Measurements from ENCODE around the gene SPACA6. TPM values are rescaled to one million over a fixed set of nuclear protein-coding genes. Genes with fewer than 3 reads are reported as not detected.
A peak's percentile ranks its signal among the peaks of the same experiment; 100 is the strongest.

SPACA6 gene
- polyA plus RNA-seq, 3 donors = 0.99 to 5.1 (median 2.4) TPM

GRCh38 chr19:51663650-51664049 is 29.5 kb upstream of the SPACA6 start:
- 48% methylated on average over 3 of the region's 3 CpGs for WGBS (ENCODE audit: insufficient coverage)
- H3K27me3 Mint-ChIP-seq (ENCODE audit: low read depth in 3 of 3) = peaks cover 47 to 55% (median 52%) of the 10 kb centered on the region in 3 donors
- Histone ChIP-seq H3K9me3 (replicated peaks in 1 of 2; ENCODE audit: control insufficient read depth in 1 of 2, insufficient read depth in 1 of 2, low read length in 2 of 2) (peaks cover 3 to 8% of the 10 kb centered on the region in 2 donors), H3K79me2 (ENCODE audit: insufficient read depth, low read length) (no peaks in the 10 kb centered on the region), H3K4me3 (replicated peaks in 1 of 3; ENCODE audit: low read depth in 2 of 3, low read length in 3 of 3) (no peak overlapping the region), H3K4me1 (ENCODE audit: control insufficient read depth in 1 of 2, insufficient read depth in 2 of 2, low read length in 2 of 2) (peaks cover 15 to 17% of the 10 kb centered on the region in 2 donors), H3K27ac (ENCODE audit: low read depth in 1 of 2, low read length in 2 of 2) (no peak overlapping the region), H2AFZ (ENCODE audit: insufficient read depth, low read depth, low read length, poor library complexity, severe bottlenecking) (no peak overlapping the region), H4K20me1 (ENCODE audit: insufficient read depth, low read length) (no peaks in the 10 kb centered on the region), H3K36me3 (replicated peaks in 1 of 2; ENCODE audit: control insufficient read depth in 1 of 2, insufficient read depth in 2 of 2, low read length in 2 of 2) (no peaks in the 10 kb centered on the region), H3K9ac (ENCODE audit: insufficient read depth, low read length, poor library complexity, severe bottlenecking) (no peak overlapping the region), H3K4me2 (replicated peaks; ENCODE audit: extremely low read depth, low read length, poor library complexity, severe bottlenecking) (no peak overlapping the region), H3K27me3 (ENCODE audit: control insufficient read depth in 2 of 2, insufficient read depth in 2 of 2, low read length in 2 of 2) (peaks cover 43 to 58% of the 10 kb centered on the region in 2 donors)
- peaks cover 11% of the 10 kb centered on the region for H3K4me1 Mint-ChIP-seq
- no peak overlapping the region for H3K27ac Mint-ChIP-seq
- intact Hi-C loops (cut with micrococcal nuclease) = loop anchor here in 1 of 2 donors (5.0 to 10.0 kb wide), 2 partner anchors 191 to 269 kb away; partner anchors contain the start of gene C19orf84
- TF ChIP-seq CTCF (IDR thresholded peaks at IDR 0.05) = no peak
- H3K36me3 Mint-ChIP-seq = no peaks in the 10 kb centered on the region
- DNase-seq = no peak
- H3K4me3 Mint-ChIP-seq = peak overlapping the region in 1 of 2 donors; percentile 89
- peaks cover 2 to 9% (median 7%) of the 10 kb centered on the region in 7 donors for H3K9me3 Mint-ChIP-seq

DNA sequence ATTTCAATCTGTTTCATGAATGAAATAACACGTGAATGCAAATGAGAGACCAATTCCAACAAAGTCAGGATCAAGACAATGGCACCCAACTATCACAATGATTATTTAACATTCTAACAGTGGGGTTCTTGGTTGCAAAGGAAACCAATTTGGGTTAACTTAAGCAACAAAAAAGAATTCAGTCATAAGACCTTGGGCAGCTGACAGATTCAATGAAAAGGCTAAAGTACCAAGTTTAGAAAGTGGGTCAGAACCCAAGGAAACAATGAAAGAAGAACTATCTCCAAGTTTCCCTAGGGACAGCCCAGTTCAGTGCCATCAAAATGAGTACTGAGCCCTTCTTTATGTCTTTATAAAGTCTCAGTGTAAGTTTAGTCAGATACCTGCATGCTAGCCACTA is 29.0 kb upstream of the SPACA6 start:
- H3K4me1 ChIP-seq (ENCODE audit: control insufficient read depth in 1 of 2, insufficient read depth in 2 of 2, low read length in 2 of 2) = peaks cover 16 to 18% of the 10 kb centered on the region in 2 donors
- H3K9me3 Mint-ChIP-seq = peaks cover 2 to 12% (median 7%) of the 10 kb centered on the region in 7 donors
- H3K4me3 Mint-ChIP-seq = peak overlapping the region in 1 of 2 donors; percentile 89
- H3K79me2 ChIP-seq (ENCODE audit: insufficient read depth, low read length) = no peaks in the 10 kb centered on the region
- no peak overlapping the region for H3K9ac ChIP-seq (ENCODE audit: insufficient read depth, low read length, poor library complexity, severe bottlenecking)
- no peak for DNase-seq
- no peaks in the 10 kb centered on the region for H3K36me3 ChIP-seq (replicated peaks in 1 of 2; ENCODE audit: control insufficient read depth in 1 of 2, insufficient read depth in 2 of 2, low read length in 2 of 2)
- H3K27ac Mint-ChIP-seq = no peak overlapping the region
- no peak overlapping the region for H3K4me2 ChIP-seq (replicated peaks; ENCODE audit: extremely low read depth, low read length, poor library complexity, severe bottlenecking)
- H4K20me1 ChIP-seq (ENCODE audit: insufficient read depth, low read length) = no peaks in the 10 kb centered on the region
- no CpG with 5 or more reads among the region's 1 CpG for WGBS (ENCODE audit: insufficient coverage)
- H3K27me3 Mint-ChIP-seq (ENCODE audit: low read depth in 3 of 3) = peaks cover 50 to 59% (median 52%) of the 10 kb centered on the region in 3 donors
- peaks cover 14% of the 10 kb centered on the region for H3K4me1 Mint-ChIP-seq
- peaks cover 3 to 8% of the 10 kb centered on the region in 2 donors for H3K9me3 ChIP-seq (replicated peaks in 1 of 2; ENCODE audit: control insufficient read depth in 1 of 2, insufficient read depth in 1 of 2, low read length in 2 of 2)
- no peak for TF ChIP-seq CTCF (IDR thresholded peaks at IDR 0.05)
- intact Hi-C loops (cut with micrococcal nuclease) = loop anchor here in 1 of 2 donors (5.0 to 10.0 kb wide), 2 partner anchors 192 to 269 kb away; partner anchors contain the start of gene C19orf84
- H3K27me3 ChIP-seq (ENCODE audit: control insufficient read depth in 2 of 2, insufficient read depth in 2 of 2, low read length in 2 of 2) = peaks cover 43 to 58% of the 10 kb centered on the region in 2 donors
- H2AFZ ChIP-seq (ENCODE audit: insufficient read depth, low read depth, low read length, poor library complexity, severe bottlenecking) = no peak overlapping the region
- no peak overlapping the region for H3K27ac ChIP-seq (ENCODE audit: low read depth in 1 of 2, low read length in 2 of 2)
- no peak overlapping the region for H3K4me3 ChIP-seq (replicated peaks in 1 of 3; ENCODE audit: low read depth in 2 of 3, low read length in 3 of 3)
- H3K36me3 Mint-ChIP-seq = no peaks in the 10 kb centered on the region
